Measurements from ENCODE around the gene ZNF526.

GRCh38 chr19:42203700-42204099, 16.4 kb upstream of the ZNF526 start:
- TF ChIP-seq POLR2AphosphoS5 (IDR thresholded peaks at IDR 0.05; ENCODE audit: insufficient read depth in 1 of 2, low read depth in 1 of 2) (no peak), POLR2A (IDR thresholded peaks at IDR 0.05) (no peak)
- TF ChIP-seq, protein P1, sequence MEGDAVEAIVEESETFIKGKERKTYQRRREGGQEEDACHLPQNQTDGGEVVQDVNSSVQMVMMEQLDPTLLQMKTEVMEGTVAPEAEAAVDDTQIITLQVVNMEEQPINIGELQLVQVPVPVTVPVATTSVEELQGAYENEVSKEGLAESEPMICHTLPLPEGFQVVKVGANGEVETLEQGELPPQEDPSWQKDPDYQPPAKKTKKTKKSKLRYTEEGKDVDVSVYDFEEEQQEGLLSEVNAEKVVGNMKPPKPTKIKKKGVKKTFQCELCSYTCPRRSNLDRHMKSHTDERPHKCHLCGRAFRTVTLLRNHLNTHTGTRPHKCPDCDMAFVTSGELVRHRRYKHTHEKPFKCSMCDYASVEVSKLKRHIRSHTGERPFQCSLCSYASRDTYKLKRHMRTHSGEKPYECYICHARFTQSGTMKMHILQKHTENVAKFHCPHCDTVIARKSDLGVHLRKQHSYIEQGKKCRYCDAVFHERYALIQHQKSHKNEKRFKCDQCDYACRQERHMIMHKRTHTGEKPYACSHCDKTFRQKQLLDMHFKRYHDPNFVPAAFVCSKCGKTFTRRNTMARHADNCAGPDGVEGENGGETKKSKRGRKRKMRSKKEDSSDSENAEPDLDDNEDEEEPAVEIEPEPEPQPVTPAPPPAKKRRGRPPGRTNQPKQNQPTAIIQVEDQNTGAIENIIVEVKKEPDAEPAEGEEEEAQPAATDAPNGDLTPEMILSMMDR (IDR thresholded peaks at IDR 0.05) = no peak

Data from vagina (tissue), 2 donors.